Lung microvascular endothelial cell (primary cell): ENCODE data around the gene FHAD1. TPM values are rescaled to one million over a fixed set of nuclear protein-coding genes. Genes with fewer than 3 reads are reported as not detected.
"Not testable (repeated sequence)": the region's sequence is repeated elsewhere in the genome, so short reads cannot be mapped to it uniquely, and the experiment has no call there.

Experiments
- DNase-seq, 2 donors: peaks; one replicate each; pipeline versions ENCODE4 v3.0.0 to v3.0.0-alpha.2; 2010; ENCODE audit warnings: low read depth in 2 of 2
- total RNA-seq: library from RNA; depleted of rRNA; stranded (reverse); fragments of >200 nt; gene quantifications from 2 replicates; pipeline ENCODE4 v1.2.1, GENCODE V29; 2014

FHAD1 gene
- total RNA-seq, 1 donor from 2014 or later, result not detected

- no peak for DNase-seq
Measured at GRCh38 chr1:15364740-15365139, 117.7 kb downstream of the FHAD1 start.

- DNase-seq, result no peak
Measured at GRCh38 chr1:15368888-15369287, 121.9 kb downstream of the FHAD1 start.

DNA sequence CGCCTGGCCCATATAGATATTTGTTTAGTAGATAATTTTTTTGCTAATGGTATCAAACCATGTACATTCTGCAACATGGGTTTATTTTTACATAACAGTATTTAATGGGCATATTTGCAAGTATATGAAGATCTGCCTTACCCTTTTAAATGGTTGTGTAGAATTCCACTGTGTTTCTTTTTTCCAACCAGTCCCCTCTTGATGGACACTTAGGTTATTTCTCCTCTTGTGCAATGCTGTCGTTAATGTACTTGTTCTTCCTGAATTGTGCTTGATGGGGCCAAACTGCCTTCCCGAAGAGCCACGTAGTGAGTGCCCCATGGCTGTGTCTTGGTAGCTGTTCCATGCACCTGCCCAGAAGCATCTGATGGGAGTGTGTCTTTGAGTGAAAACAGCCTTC is 123.2 kb downstream of the FHAD1 start:
- no peak for DNase-seq

- peak; percentile 66 to 87 for DNase-seq
Measured at GRCh38 chr1:15370781-15371520, 123.9 kb downstream of the FHAD1 start.

GRCh38 chr1:15371610-15372545 is 124.9 kb downstream of the FHAD1 start:
- DNase-seq, result no peak

DNA sequence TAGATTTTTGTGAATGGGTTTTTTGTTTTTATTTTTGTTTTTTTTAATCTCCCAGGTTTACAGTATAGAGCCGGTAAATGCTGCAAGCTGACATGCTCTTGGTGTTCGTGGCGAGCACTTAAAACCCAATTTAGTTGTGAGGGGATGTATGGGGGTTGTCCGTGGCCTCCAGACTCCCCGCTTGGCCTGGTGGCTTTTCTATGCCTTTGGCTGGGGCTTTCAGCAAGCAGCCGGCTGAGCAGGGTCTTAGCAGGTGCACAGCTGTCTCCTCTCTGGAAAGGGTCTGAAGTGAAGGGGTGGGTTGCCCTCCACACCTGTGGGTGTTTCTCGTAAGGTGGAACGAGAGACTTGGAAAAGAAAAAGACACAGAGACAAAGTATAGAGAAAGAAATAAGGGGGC is 131.7 kb downstream of the FHAD1 start:
- no peak for DNase-seq

GRCh38 chr1:15379151-15379550 is 132.1 kb downstream of the FHAD1 start:
- not testable (repeated sequence) for DNase-seq

GRCh38 chr1:15380601-15381508 is 133.8 kb downstream of the FHAD1 start:
- no peak for DNase-seq

- no peak for DNase-seq
Measured at GRCh38 chr1:15381805-15382204, 134.8 kb downstream of the FHAD1 start.

DNA sequence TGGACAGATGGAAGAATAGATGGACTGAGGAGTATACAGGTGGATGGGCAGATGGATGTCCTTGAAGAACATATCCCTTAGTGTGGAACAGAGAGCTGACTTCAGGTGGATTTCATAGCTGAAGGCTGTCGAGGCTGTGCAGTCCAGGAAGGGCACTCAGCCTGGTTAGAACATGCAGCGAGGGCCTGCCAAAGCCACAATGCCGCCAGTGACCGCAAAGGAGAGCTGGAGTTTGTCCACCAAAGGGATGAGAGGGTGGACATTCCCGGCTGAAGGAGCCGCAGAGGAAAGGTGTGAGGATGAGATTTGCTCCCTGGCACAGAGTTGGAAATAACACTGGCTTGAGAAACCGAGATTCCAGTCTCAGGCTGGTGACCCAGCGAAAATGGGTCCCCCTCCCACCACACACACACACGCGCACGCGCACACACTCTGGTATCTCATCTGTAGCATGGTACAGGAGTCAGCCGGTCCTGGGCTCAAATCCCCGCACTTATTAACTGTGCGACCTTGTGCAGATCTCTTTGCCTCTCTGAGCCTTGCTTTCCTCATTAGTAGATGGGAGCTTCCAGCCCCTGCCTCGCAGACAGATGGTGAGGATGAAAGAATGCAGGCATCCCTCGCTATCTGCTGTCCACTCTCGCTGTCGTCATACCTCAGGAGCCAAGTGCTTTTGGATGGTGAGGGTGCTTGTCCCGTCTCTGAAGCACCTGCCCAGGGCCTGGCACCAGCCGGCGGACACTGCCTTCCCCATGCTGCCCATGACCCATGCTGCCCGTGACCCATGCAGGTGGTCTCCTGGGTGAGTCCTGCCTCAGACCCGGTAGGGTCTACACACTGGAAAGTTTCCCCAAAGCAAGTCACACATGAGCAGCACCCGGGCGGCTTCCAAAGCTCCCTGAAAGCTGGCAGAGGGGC is 135.8 kb downstream of the FHAD1 start:
- no peak for DNase-seq

DNA sequence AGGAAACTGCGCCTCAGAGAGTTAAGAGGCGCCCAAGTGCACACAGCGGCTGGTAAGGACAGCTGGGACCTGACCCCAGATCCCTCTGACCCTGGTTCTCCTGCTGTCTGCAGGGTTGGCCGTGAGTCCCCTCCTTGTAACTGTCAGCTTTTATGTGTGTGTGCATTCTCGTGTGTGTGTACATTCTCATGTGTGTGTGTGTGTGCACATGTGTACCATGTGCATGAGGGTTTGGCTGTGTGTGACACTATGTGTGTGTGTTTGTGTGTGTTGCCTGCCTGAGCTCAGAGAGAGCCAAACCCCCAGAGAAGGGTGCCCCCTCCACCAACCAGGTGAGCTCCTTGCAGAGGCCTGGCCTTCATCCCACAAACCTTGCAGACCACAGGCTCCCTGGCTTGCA is 136.8 kb downstream of the FHAD1 start:
- no peak for DNase-seq

GRCh38 chr1:15384301-15384901 is 137.4 kb downstream of the FHAD1 start:
- DNase-seq, result peak in 1 of 2 donors; percentile 13

DNA sequence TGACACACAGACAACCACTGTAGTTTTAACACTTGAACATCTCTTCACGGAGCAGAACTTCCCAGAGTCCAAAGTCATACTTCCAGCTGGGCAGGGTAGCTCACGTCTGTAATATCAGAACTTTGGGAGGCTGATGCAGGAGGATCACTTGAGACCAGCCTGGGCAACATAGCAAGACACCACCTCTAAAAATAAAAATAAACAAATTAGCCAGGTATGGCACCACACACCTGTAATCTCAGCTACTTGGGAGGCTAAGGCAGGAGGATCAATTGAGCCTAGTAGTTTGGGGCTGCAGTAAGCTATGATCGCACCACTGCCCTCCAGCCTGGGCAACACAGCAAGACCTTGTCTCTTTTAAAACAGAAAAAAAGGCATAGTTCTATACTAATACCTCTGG is 138.4 kb downstream of the FHAD1 start:
- DNase-seq, result no peak

GRCh38 chr1:15386164-15386749 is 139.2 kb downstream of the FHAD1 start:
- DNase-seq, result no peak

DNA sequence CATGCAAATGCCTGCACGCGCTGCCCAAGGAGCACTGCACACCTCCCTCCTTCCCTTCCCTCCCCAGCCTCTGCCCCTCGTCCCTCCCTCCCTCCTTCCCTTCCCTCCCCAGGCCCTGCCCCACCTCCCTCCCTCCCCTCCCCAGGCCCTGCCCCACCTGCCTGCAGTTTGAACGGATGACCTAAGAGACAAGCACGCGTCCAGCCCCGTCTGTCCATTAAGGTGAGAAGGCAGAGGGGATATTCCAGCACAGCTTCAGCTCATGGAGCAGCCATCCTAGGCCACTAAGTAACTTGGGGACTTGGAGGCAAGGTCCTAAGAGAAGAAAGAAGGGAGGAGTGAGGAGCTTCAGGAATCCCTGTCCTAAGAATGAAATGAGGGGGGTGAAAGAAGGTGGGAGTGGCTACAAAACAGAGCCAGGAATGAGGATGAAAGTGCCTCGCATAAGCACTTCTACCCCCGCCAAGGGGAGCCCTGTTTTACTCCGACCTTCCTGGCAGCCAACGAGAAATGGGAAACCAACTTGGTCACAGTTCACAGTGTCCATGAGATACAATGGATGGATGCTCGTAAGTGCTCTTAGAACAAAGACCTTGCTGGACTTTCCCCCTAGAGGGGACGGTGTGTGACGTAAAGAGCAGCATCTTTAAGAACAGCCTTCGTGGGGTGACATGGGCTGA is 141.3 kb downstream of the FHAD1 start:
- DNase-seq, result no peak

DNA sequence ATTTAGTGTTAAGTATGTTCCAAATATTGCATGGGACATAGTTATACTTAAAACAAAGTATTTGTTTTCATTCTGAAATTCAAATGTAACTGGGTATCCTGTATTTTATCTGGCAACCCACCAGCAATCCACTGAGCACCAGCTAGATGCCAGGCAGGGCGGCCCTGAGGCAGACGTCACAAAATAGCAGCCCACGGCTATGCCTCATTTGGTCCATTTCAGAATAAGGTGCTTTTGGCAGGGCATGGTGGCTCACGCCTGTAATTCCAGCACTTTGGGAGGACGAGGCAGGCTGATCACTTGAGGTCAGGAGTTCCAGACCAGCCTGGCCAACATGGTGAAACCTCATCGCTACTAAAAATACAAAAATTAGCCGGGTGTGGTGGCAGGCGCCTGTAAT is 142.8 kb downstream of the FHAD1 start:
- DNase-seq, result not testable (repeated sequence)

DNA sequence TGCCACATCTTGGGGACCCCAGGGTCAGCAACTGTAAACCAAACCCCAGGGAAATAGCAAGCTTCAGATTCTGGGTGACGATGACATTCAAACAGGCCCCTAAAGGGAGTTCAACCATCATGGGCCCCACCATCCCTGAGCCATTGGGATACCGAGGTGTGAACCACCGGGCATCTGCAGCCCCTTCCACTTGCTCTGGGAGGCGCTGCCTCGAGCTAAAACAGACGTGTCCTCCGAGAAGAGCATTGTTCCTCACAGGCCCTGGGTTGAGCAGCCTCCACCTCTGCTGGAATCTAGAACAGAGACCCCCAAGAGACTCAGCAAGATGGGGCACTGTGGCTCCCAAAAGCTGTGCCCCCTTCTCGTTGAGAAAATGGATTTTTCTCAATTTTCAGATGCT is 143.6 kb downstream of the FHAD1 start:
- DNase-seq, result no peak

DNA sequence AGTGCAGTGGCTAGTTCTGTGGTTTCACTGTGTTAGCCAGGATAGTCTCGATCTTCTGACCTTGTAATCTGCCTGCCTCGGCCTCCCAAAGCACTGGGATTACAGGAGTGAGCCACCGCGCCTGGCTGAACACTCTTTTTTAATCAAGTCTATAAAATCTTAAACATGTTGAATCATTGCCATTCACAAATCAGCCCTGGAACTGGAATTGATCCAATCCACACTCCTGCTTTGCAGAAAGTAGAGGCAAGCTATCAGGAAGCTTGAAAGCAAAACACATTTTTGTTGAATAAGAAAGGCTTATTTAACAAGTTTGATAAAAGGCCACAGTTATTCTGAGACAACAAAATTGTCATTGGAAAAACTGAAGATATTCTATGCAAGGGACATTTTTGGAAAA is 144.3 kb downstream of the FHAD1 start:
- no peak for DNase-seq
